Keratinocyte (primary cell): ENCODE measurements around the gene TMEM25. TPM values are rescaled to one million over a fixed set of nuclear protein-coding genes. Genes with fewer than 3 reads are reported as not detected.

Experiments
- DNase-seq: peaks from one replicate; pipeline ENCODE4 v3.0.0-alpha.2; 2011; ENCODE audit warnings: low read depth, missing footprints, low spot score
- FAIRE-seq: peaks from 2 replicates; lab custom pipeline; 2011; peaks lifted over from hg19 to GRCh38; lab: Jason Lieb, UNC
- H2AFZ ChIP-seq: 2 replicates; pipeline ENCODE4 v1.6.0; 2012; ENCODE audit warnings: low read length, control low read depth, inconsistent platforms; ENCODE audit not compliant: control insufficient read depth
- H3K27ac ChIP-seq: 2 replicates; pipeline ENCODE4 v1.5.1; 2011; ENCODE audit warnings: low read length; ENCODE audit not compliant: control insufficient read depth, insufficient read depth
- H3K27me3 ChIP-seq: 3 replicates; pipeline ENCODE4 v1.6.0; 2011; ENCODE audit warnings: low read length; ENCODE audit not compliant: control insufficient read depth, insufficient read depth; ENCODE audit errors: extremely low read depth
- H3K36me3 ChIP-seq, 2 experiments: 2 replicates in 1 of 2; 3 replicates in 1 of 2; pipeline ENCODE4 v1.5.1; 2011; ENCODE audit warnings: low read length in 2 of 2, mild to moderate bottlenecking in 1 of 2; ENCODE audit not compliant: control insufficient read depth in 2 of 2, insufficient read depth in 2 of 2; ENCODE audit errors: extremely low read depth in 1 of 2
- H3K4me1 ChIP-seq: 3 replicates; pipeline ENCODE4 v1.5.1; 2011; ENCODE audit warnings: low read length; ENCODE audit not compliant: control insufficient read depth, insufficient read depth; ENCODE audit errors: extremely low read depth
- H3K4me2 ChIP-seq: 3 replicates; pipeline ENCODE4 v1.6.0; 2011; ENCODE audit warnings: low read depth, low read length; ENCODE audit not compliant: control insufficient read depth, insufficient read depth; ENCODE audit errors: extremely low read depth
- H3K4me3 ChIP-seq, 3 experiments: fragments of 200-600 bp in 1 of 3; sonication (generic) in 1 of 3; 2 replicates in 2 of 3; 3 replicates in 1 of 3; pipeline ENCODE4 v1.5.1; 2011 to 2016; ENCODE audit warnings: low read length in 3 of 3, mild to moderate bottlenecking in 3 of 3, control low read depth in 2 of 3, inconsistent platforms in 1 of 3, low read depth in 1 of 3, mixed read lengths in 1 of 3, mixed run types in 1 of 3, moderate library complexity in 1 of 3; ENCODE audit not compliant: control insufficient read depth in 2 of 3, insufficient read depth in 2 of 3; ENCODE audit errors: extremely low read depth in 1 of 3
- H3K79me2 ChIP-seq: 2 replicates; pipeline ENCODE4 v1.6.0; 2012; ENCODE audit warnings: low read length; ENCODE audit not compliant: control insufficient read depth, insufficient read depth
- H3K9ac ChIP-seq: 3 replicates; pipeline ENCODE4 v1.6.0; 2011; ENCODE audit warnings: low read length; ENCODE audit not compliant: control insufficient read depth, insufficient read depth; ENCODE audit errors: extremely low read depth
- H3K9me1 ChIP-seq: 3 replicates; pipeline ENCODE4 v1.6.0; 2011; ENCODE audit warnings: low read length; ENCODE audit not compliant: control insufficient read depth, insufficient read depth; ENCODE audit errors: extremely low read depth
- H3K9me3 ChIP-seq: 2 replicates; pipeline ENCODE4 v1.5.1; 2012; ENCODE audit warnings: low read depth, low read length; ENCODE audit not compliant: control insufficient read depth
- H4K20me1 ChIP-seq: 3 replicates; pipeline ENCODE4 v1.6.0; 2011; ENCODE audit warnings: low read length; ENCODE audit not compliant: control insufficient read depth, insufficient read depth; ENCODE audit errors: extremely low read depth
- EZH2 ChIP-seq: IDR thresholded peaks from one replicate; pipeline ENCODE4 v1.6.1; 2012; ENCODE audit warnings: inconsistent platforms, mild to moderate bottlenecking, low read length, moderate library complexity
- dilution Hi-C: fragments of 300-500 bp; cut with MboI; formaldehyde crosslinking; loops from one replicate; pipeline ENCODE4 v1.7.0; 2020; ENCODE audit warnings: low sequenced_read_pairs; ENCODE audit not compliant: extremely low pct_ligation_motif_present
- polyA plus RNA-seq, 5 experiments: library from polyadenylated mRNA; depleted of rRNA in 3 of 5; stranded (reverse) in 3 of 5; stranded (forward) in 1 of 5; unstranded in 1 of 5; fragments of >200 nt; gene quantifications; 1 replicate in 1 of 5; 2 replicates in 3 of 5; 3 replicates in 1 of 5; pipeline versions ENCODE4 v1.2.1 to v1.2.3, GENCODE V29; 2011 to 2012; ENCODE audit warnings: missing spikeins in 2 of 5, low read depth in 1 of 5, low replicate concordance in 1 of 5
- TF ChIP-seq, protein P1 (sequence below), 3 experiments: IDR thresholded peaks in 1 of 3; conservative IDR thresholded peaks in 1 of 3; optimal IDR thresholded peaks in 1 of 3; 2 replicates in 2 of 3; 3 replicates in 1 of 3; pipeline versions ENCODE3 to v1.5.1; 2011; ENCODE audit warnings: low read length in 3 of 3, mild to moderate bottlenecking in 3 of 3, moderate library complexity in 2 of 3, control low read depth in 1 of 3, inconsistent platforms in 1 of 3; ENCODE audit not compliant: insufficient read depth in 2 of 3; ENCODE audit errors: extremely low read depth in 1 of 3

The TMEM25 gene
- polyA plus RNA-seq, 1 donor (not counting 4 experiments of a cell fraction or from before 2014, with no cell fraction given): 12.9 TPM

DNA sequence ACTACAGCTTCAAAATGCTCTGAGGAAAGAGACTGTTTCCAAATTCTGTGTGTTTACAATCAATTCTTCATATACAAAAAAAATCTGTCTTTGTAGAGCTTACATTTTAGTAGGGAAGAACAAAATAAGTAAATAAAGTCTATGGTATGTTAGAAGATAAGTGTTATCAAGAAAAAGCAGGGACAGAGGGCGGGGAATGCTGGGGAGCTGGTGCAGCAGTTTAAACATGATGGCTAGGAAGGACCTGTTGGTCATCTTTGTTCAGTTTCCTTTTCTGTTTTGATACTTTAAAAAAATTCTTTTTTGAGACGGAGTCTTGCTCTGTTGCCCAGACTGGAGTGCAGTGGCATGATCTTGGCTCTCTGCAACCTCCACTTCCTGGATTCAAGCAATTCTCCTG, 16.1 kb downstream of the TMEM25 start:
- Histone ChIP-seq H2AFZ (no peak overlapping the region), H4K20me1 (no peaks in the 10 kb centered on the region), H3K9ac (no peak overlapping the region), H3K27me3 (no peaks in the 10 kb centered on the region), H3K9me3 (no peaks in the 10 kb centered on the region), H3K27ac (no peak overlapping the region), H3K4me2 (no peak overlapping the region), H3K36me3 (peaks cover 4 to 5% of the 10 kb centered on the region in 2 experiments), H3K79me2 (no peaks in the 10 kb centered on the region), H3K4me1 (no peaks in the 10 kb centered on the region), H3K4me3 (no peak overlapping the region), H3K9me1 (no peaks in the 10 kb centered on the region)
- no peak for FAIRE-seq
- DNase-seq: no peak
- TF ChIP-seq EZH2: no peak
- TF ChIP-seq, protein P1, sequence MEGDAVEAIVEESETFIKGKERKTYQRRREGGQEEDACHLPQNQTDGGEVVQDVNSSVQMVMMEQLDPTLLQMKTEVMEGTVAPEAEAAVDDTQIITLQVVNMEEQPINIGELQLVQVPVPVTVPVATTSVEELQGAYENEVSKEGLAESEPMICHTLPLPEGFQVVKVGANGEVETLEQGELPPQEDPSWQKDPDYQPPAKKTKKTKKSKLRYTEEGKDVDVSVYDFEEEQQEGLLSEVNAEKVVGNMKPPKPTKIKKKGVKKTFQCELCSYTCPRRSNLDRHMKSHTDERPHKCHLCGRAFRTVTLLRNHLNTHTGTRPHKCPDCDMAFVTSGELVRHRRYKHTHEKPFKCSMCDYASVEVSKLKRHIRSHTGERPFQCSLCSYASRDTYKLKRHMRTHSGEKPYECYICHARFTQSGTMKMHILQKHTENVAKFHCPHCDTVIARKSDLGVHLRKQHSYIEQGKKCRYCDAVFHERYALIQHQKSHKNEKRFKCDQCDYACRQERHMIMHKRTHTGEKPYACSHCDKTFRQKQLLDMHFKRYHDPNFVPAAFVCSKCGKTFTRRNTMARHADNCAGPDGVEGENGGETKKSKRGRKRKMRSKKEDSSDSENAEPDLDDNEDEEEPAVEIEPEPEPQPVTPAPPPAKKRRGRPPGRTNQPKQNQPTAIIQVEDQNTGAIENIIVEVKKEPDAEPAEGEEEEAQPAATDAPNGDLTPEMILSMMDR (optimal IDR thresholded peaks at IDR 0.05 in 1 of 3, IDR thresholded peaks at IDR 0.05 in 1 of 3, conservative IDR thresholded peaks at IDR 0.05 in 1 of 3; ENCODE audit: extremely low read depth in 1 of 3, insufficient read depth in 2 of 3, low read length in 3 of 3): no peak
- dilution Hi-C loops: no loop called here

DNA sequence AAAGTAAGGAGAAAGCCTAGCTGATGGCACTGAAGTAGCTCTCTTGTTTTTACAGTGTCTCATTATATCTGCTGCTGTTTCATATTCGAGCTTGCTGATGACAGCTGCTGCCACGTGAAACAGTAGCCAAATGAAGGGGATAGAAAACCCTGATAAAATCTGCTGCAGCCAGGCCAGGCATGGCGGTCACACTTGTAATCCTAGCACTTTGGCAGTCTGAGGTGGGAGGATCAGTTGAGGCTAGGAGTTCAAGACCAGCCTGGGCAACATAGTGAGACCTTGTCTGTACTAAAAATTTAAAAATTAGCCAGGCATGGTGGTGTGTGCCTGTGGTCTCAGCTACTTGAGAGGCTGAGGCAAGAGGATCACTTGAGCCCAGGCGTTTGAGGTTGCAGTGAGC, 21.3 kb downstream of the TMEM25 start:
- H3K9ac ChIP-seq: no peak overlapping the region
- no peak overlapping the region for H3K4me2 ChIP-seq
- no peaks in the 10 kb centered on the region for H3K27me3 ChIP-seq
- no peak overlapping the region for H3K27ac ChIP-seq
- no peak overlapping the region for H3K4me3 ChIP-seq
- no peak overlapping the region for H2AFZ ChIP-seq
- peaks cover 9% of the 10 kb centered on the region in 2 experiments for H3K36me3 ChIP-seq
- FAIRE-seq: no peak
- TF ChIP-seq, protein P1 (optimal IDR thresholded peaks at IDR 0.05 in 1 of 3, IDR thresholded peaks at IDR 0.05 in 1 of 3, conservative IDR thresholded peaks at IDR 0.05 in 1 of 3; ENCODE audit: extremely low read depth in 1 of 3, insufficient read depth in 2 of 3, low read length in 3 of 3): no peak
- TF ChIP-seq EZH2: no peak
- no peaks in the 10 kb centered on the region for H3K79me2 ChIP-seq
- H3K9me3 ChIP-seq: no peaks in the 10 kb centered on the region
- dilution Hi-C loops: no loop called here
- no peak for DNase-seq
- H3K4me1 ChIP-seq: no peaks in the 10 kb centered on the region
- no peaks in the 10 kb centered on the region for H4K20me1 ChIP-seq
- H3K9me1 ChIP-seq: no peaks in the 10 kb centered on the region
